Activated CD8-positive, alpha-beta T cell treated with anti-CD3 and anti-CD28 coated beads, Interleukin-2, amount 10 ng/mL, durations not matched to agents 7 days and 5 days (primary cell): ENCODE measurements around the gene DNAH12. TPM values are rescaled to one million over a fixed set of nuclear protein-coding genes. Genes with fewer than 3 reads are reported as not detected.
"Not testable (repeated sequence)": the region's sequence is repeated elsewhere in the genome, so short reads cannot be mapped to it uniquely, and the experiment has no call there.

ENCODE experiments used
- ATAC-seq: fragments of 150-1000 bp; cut with Tn5 transposase; one replicate; pipeline ENCODE4 v1.10.0; 2021; ENCODE audit warnings: moderate library complexity
- CTCF ChIA-PET: fragments of 350-600 bp; sonication (Branson Sonifier 250); formaldehyde crosslinking; loops from one replicate; lab custom pipeline; 2021; ENCODE audit warnings: antibody characterized with exemption; lab: Charles Lee
- POLR2A ChIA-PET: fragments of 350-600 bp; sonication (Branson Sonifier 250); formaldehyde crosslinking; loops from one replicate; lab custom pipeline; 2021; ENCODE audit warnings: antibody characterized with exemption; lab: Charles Lee
- DNase-seq: peaks from one replicate; pipeline ENCODE4 v3.0.0-alpha.2; 2020
- H3K27ac Mint-ChIP-seq: one replicate; pipeline ENCODE4 v1.8.0; 2021; ENCODE audit warnings: mild to moderate bottlenecking, mixed read lengths
- H3K27me3 Mint-ChIP-seq: one replicate; pipeline ENCODE4 v1.8.0; 2021; ENCODE audit warnings: low read depth, mixed read lengths
- H3K36me3 Mint-ChIP-seq: one replicate; pipeline ENCODE4 v1.8.0; 2021; ENCODE audit warnings: low read depth, mixed read lengths
- H3K4me1 Mint-ChIP-seq: one replicate; pipeline ENCODE4 v1.8.0; 2021; ENCODE audit warnings: low read depth, mixed read lengths
- H3K4me3 Mint-ChIP-seq: one replicate; pipeline ENCODE4 v1.8.0; 2021; ENCODE audit warnings: mild to moderate bottlenecking, mixed read lengths
- H3K9me3 Mint-ChIP-seq: one replicate; pipeline ENCODE4 v1.8.0; 2022; ENCODE audit warnings: mixed read lengths; ENCODE audit not compliant: insufficient read depth
- total RNA-seq, 2 experiments: library from RNA; stranded (reverse); gene quantifications; one replicate each; pipeline ENCODE4 v1.2.3, GENCODE V29; 2021

DNAH12 gene
- total RNA-seq, 2 experiments from 2014 or later: 0.05 TPM; not detected in 1

GRCh38 chr3:57518276-57518915 lies 25.7 kb downstream of the DNAH12 start:
- Mint-ChIP-seq H3K4me3 (no peak overlapping the region), H3K36me3 (no peaks in the 10 kb centered on the region)
- no peak for DNase-seq

GRCh38 chr3:57512166-57512565 lies 32.0 kb downstream of the DNAH12 start:
- Mint-ChIP-seq H3K36me3 (no peaks in the 10 kb centered on the region), H3K9me3 (no peaks in the 10 kb centered on the region), H3K27me3 (peaks cover 19% of the 10 kb centered on the region), H3K4me3 (no peak overlapping the region), H3K4me1 (no peaks in the 10 kb centered on the region), H3K27ac (no peak overlapping the region)
- ATAC-seq: no peak
- CTCF ChIA-PET: no interaction called here
- DNase-seq: no peak
- POLR2A ChIA-PET: no interaction called here

More at GRCh38 chr3:57518276-57518915, 25.7 kb downstream of the DNAH12 start:
- no peak overlapping the region for H3K27ac Mint-ChIP-seq
- POLR2A ChIA-PET: no interaction called here
- CTCF ChIA-PET: no interaction called here
- H3K27me3 Mint-ChIP-seq: peaks cover 12% of the 10 kb centered on the region
- no peaks in the 10 kb centered on the region for H3K9me3 Mint-ChIP-seq
- peaks cover 4% of the 10 kb centered on the region for H3K4me1 Mint-ChIP-seq
- no peak for ATAC-seq

GRCh38 chr3:57505901-57506300 lies 38.2 kb downstream of the DNAH12 start:
- H3K4me3 Mint-ChIP-seq: no peak overlapping the region
- H3K27ac Mint-ChIP-seq: no peak overlapping the region
- H3K9me3 Mint-ChIP-seq: no peaks in the 10 kb centered on the region
- H3K36me3 Mint-ChIP-seq: no peaks in the 10 kb centered on the region
- H3K4me1 Mint-ChIP-seq: no peaks in the 10 kb centered on the region
- DNase-seq (no peak), ATAC-seq (no peak)
- ChIA-PET CTCF (no interaction called here), POLR2A (no interaction called here)
- peaks cover 9% of the 10 kb centered on the region for H3K27me3 Mint-ChIP-seq

- H3K4me3 Mint-ChIP-seq: no peak overlapping the region
- POLR2A ChIA-PET: no interaction called here
These were observed 43.6 kb downstream of the DNAH12 start for GRCh38 chr3:57500506-57500905.

GRCh38 chr3:57497904-57498303 lies 46.2 kb downstream of the DNAH12 start:
- ATAC-seq: no peak
- CTCF ChIA-PET: no interaction called here
- H3K9me3 Mint-ChIP-seq: no peaks in the 10 kb centered on the region
- no peaks in the 10 kb centered on the region for H3K4me1 Mint-ChIP-seq
- H3K27ac Mint-ChIP-seq: no peak overlapping the region
- POLR2A ChIA-PET: no interaction called here
- H3K4me3 Mint-ChIP-seq: no peak overlapping the region
- H3K27me3 Mint-ChIP-seq: peaks cover 8% of the 10 kb centered on the region
- no peaks in the 10 kb centered on the region for H3K36me3 Mint-ChIP-seq
- DNase-seq: no peak

More at GRCh38 chr3:57500506-57500905, 43.6 kb downstream of the DNAH12 start:
- CTCF ChIA-PET: no interaction called here
- no peak for ATAC-seq
- no peak for DNase-seq
- H3K27ac Mint-ChIP-seq: no peak overlapping the region
- no peaks in the 10 kb centered on the region for H3K36me3 Mint-ChIP-seq
- no peaks in the 10 kb centered on the region for H3K4me1 Mint-ChIP-seq
- H3K9me3 Mint-ChIP-seq: no peaks in the 10 kb centered on the region
- H3K27me3 Mint-ChIP-seq: peaks cover 8% of the 10 kb centered on the region

GRCh38 chr3:57484563-57484962 lies 59.6 kb downstream of the DNAH12 start:
- POLR2A ChIA-PET: no interaction called here
- no peak overlapping the region for H3K27ac Mint-ChIP-seq
- H3K4me1 Mint-ChIP-seq: no peaks in the 10 kb centered on the region

GRCh38 chr3:57477193-57477592 lies 67.0 kb downstream of the DNAH12 start:
- CTCF ChIA-PET, POLR2A ChIA-PET, DNase-seq, H3K27ac Mint-ChIP-seq, H3K36me3 Mint-ChIP-seq, H3K4me1 Mint-ChIP-seq, H3K9me3 Mint-ChIP-seq, ATAC-seq, H3K4me3 Mint-ChIP-seq, H3K27me3 Mint-ChIP-seq: not testable (repeated sequence)

More at GRCh38 chr3:57484563-57484962, 59.6 kb downstream of the DNAH12 start:
- DNase-seq: no peak
- peaks cover 6% of the 10 kb centered on the region for H3K27me3 Mint-ChIP-seq
- H3K36me3 Mint-ChIP-seq: no peaks in the 10 kb centered on the region
- no peak for ATAC-seq
- no peak overlapping the region for H3K4me3 Mint-ChIP-seq
- CTCF ChIA-PET: no interaction called here
- no peaks in the 10 kb centered on the region for H3K9me3 Mint-ChIP-seq

- POLR2A ChIA-PET: no interaction called here
- H3K36me3 Mint-ChIP-seq: no peaks in the 10 kb centered on the region
These were observed 79.3 kb downstream of the DNAH12 start for GRCh38 chr3:57464801-57465200.

GRCh38 chr3:57464011-57464410 lies 80.1 kb downstream of the DNAH12 start:
- Mint-ChIP-seq H3K27ac (no peak overlapping the region), H3K27me3 (peaks cover 12% of the 10 kb centered on the region), H3K4me1 (no peaks in the 10 kb centered on the region), H3K9me3 (no peaks in the 10 kb centered on the region), H3K4me3 (no peak overlapping the region), H3K36me3 (no peaks in the 10 kb centered on the region)
- POLR2A ChIA-PET: no interaction called here
- ATAC-seq: no peak
- CTCF ChIA-PET: no interaction called here
- no peak for DNase-seq

More at GRCh38 chr3:57464801-57465200, 79.3 kb downstream of the DNAH12 start:
- CTCF ChIA-PET: no interaction called here
- Mint-ChIP-seq H3K4me3 (no peak overlapping the region), H3K27me3 (peaks cover 9% of the 10 kb centered on the region), H3K27ac (no peak overlapping the region), H3K9me3 (no peaks in the 10 kb centered on the region), H3K4me1 (no peaks in the 10 kb centered on the region)
- DNase-seq (no peak), ATAC-seq (no peak)

- H3K27ac Mint-ChIP-seq: no peak overlapping the region
- no peak overlapping the region for H3K4me3 Mint-ChIP-seq
- peaks cover 5% of the 10 kb centered on the region for H3K27me3 Mint-ChIP-seq
- DNase-seq (no peak), ATAC-seq (no peak)
- H3K36me3 Mint-ChIP-seq: no peaks in the 10 kb centered on the region
- ChIA-PET CTCF (no interaction called here), POLR2A (no interaction called here)
- H3K4me1 Mint-ChIP-seq: no peaks in the 10 kb centered on the region
- no peaks in the 10 kb centered on the region for H3K9me3 Mint-ChIP-seq
These were observed 92.8 kb downstream of the DNAH12 start for GRCh38 chr3:57451150-57451846.

- H3K36me3 Mint-ChIP-seq, CTCF ChIA-PET, DNase-seq, H3K27me3 Mint-ChIP-seq, ATAC-seq, H3K4me3 Mint-ChIP-seq, H3K27ac Mint-ChIP-seq, POLR2A ChIA-PET, H3K9me3 Mint-ChIP-seq, H3K4me1 Mint-ChIP-seq: not testable (repeated sequence)
These were observed 94.8 kb downstream of the DNAH12 start for GRCh38 chr3:57449276-57449847.

GRCh38 chr3:57448489-57448888 lies 95.7 kb downstream of the DNAH12 start:
- DNase-seq, H3K9me3 Mint-ChIP-seq, H3K4me1 Mint-ChIP-seq, H3K27me3 Mint-ChIP-seq, ATAC-seq, H3K36me3 Mint-ChIP-seq, POLR2A ChIA-PET, H3K4me3 Mint-ChIP-seq, CTCF ChIA-PET, H3K27ac Mint-ChIP-seq: not testable (repeated sequence)
